NT2/D1 (cell line): ENCODE results near the gene CALCR.

ENCODE experiments used
- DNase-seq: peaks from one replicate; pipeline ENCODE4 v3.0.0-alpha.2; 2011; ENCODE audit warnings: low read depth, low spot score
- H3K27me3 ChIP-seq: 2 replicates; pipeline ENCODE4 v1.6.0; 2011; ENCODE audit warnings: mild to moderate bottlenecking; ENCODE audit not compliant: insufficient read length, insufficient read depth
- H3K36me3 ChIP-seq: 2 replicates; pipeline ENCODE4 v1.6.1; 2011; ENCODE audit warnings: mild to moderate bottlenecking, low read length, mixed read lengths; ENCODE audit not compliant: insufficient read depth, insufficient read length
- H3K4me1 ChIP-seq: 2 replicates; pipeline ENCODE4 v1.5.1; 2011; ENCODE audit not compliant: insufficient read depth, insufficient read length
- H3K4me3 ChIP-seq: 2 replicates; pipeline ENCODE4 v1.5.1; 2011; ENCODE audit warnings: low read depth; ENCODE audit not compliant: insufficient read length
- H3K9ac ChIP-seq: 2 replicates; pipeline ENCODE4 v1.6.0; 2011; ENCODE audit warnings: low read depth; ENCODE audit not compliant: insufficient read length
- H3K9me3 ChIP-seq: 2 replicates; pipeline ENCODE4 v1.5.1; 2011; ENCODE audit warnings: mild to moderate bottlenecking, low read length; ENCODE audit not compliant: insufficient read depth
- SUZ12 ChIP-seq: IDR thresholded peaks from 2 replicates; pipeline ENCODE4 v1.6.1; 2011; ENCODE audit not compliant: insufficient read length, insufficient read depth; ENCODE audit errors: extremely low read depth
- YY1 ChIP-seq: IDR thresholded peaks from 2 replicates; pipeline ENCODE4 v1.6.1; 2011; ENCODE audit not compliant: insufficient read length, insufficient read depth
- ZNF274 ChIP-seq: IDR thresholded peaks from 2 replicates; pipeline ENCODE4 v1.6.1; 2011; ENCODE audit warnings: mild to moderate bottlenecking, low read depth, low read length

Gene CALCR

GRCh38 chr7:93475811-93476210, 98.7 kb downstream of the CALCR start:
- no peak for DNase-seq
- TF ChIP-seq SUZ12 (no peak), ZNF274 (no peak), YY1 (no peak)
- no peaks in the 10 kb centered on the region for H3K36me3 ChIP-seq
- no peak overlapping the region for H3K9ac ChIP-seq
- H3K4me3 ChIP-seq = no peak overlapping the region
- H3K27me3 ChIP-seq = no peaks in the 10 kb centered on the region
- H3K4me1 ChIP-seq = no peaks in the 10 kb centered on the region
- no peaks in the 10 kb centered on the region for H3K9me3 ChIP-seq

- no peaks in the 10 kb centered on the region for H3K4me1 ChIP-seq
- no peaks in the 10 kb centered on the region for H3K36me3 ChIP-seq
- no peaks in the 10 kb centered on the region for H3K27me3 ChIP-seq
- no peak for TF ChIP-seq SUZ12
- TF ChIP-seq YY1 = no peak
- TF ChIP-seq ZNF274 = no peak
- no peak overlapping the region for H3K9ac ChIP-seq
- H3K9me3 ChIP-seq = no peaks in the 10 kb centered on the region
- no peak overlapping the region for H3K4me3 ChIP-seq
- no peak for DNase-seq
Measured at GRCh38 chr7:93471456-93471855, 103.1 kb downstream of the CALCR start.

GRCh38 chr7:93463764-93464163, 110.8 kb downstream of the CALCR start:
- TF ChIP-seq ZNF274 (no peak), YY1 (no peak), SUZ12 (no peak)
- no peaks in the 10 kb centered on the region for H3K27me3 ChIP-seq
- no peak overlapping the region for H3K9ac ChIP-seq
- H3K4me3 ChIP-seq = no peak overlapping the region
- H3K36me3 ChIP-seq = no peaks in the 10 kb centered on the region
- DNase-seq = no peak
- no peaks in the 10 kb centered on the region for H3K4me1 ChIP-seq
- no peaks in the 10 kb centered on the region for H3K9me3 ChIP-seq

GRCh38 chr7:93461350-93461749, 113.2 kb downstream of the CALCR start:
- Histone ChIP-seq H3K4me1 (no peaks in the 10 kb centered on the region), H3K36me3 (no peaks in the 10 kb centered on the region), H3K9ac (no peak overlapping the region), H3K9me3 (no peaks in the 10 kb centered on the region), H3K27me3 (no peaks in the 10 kb centered on the region), H3K4me3 (no peak overlapping the region)
- no peak for TF ChIP-seq ZNF274
- no peak for TF ChIP-seq SUZ12
- no peak for TF ChIP-seq YY1
- DNase-seq = no peak

- no peak for DNase-seq
- Histone ChIP-seq H3K4me1 (no peaks in the 10 kb centered on the region), H3K4me3 (no peak overlapping the region), H3K9me3 (no peaks in the 10 kb centered on the region), H3K9ac (no peak overlapping the region), H3K36me3 (no peaks in the 10 kb centered on the region), H3K27me3 (no peaks in the 10 kb centered on the region)
- no peak for TF ChIP-seq SUZ12
- TF ChIP-seq ZNF274 = no peak
- TF ChIP-seq YY1 = no peak
Measured at GRCh38 chr7:93453262-93453661, 121.3 kb downstream of the CALCR start.

- Histone ChIP-seq H3K27me3 (no peaks in the 10 kb centered on the region), H3K4me3 (no peak overlapping the region), H3K9ac (no peak overlapping the region), H3K9me3 (no peaks in the 10 kb centered on the region), H3K4me1 (no peaks in the 10 kb centered on the region), H3K36me3 (no peaks in the 10 kb centered on the region)
- DNase-seq = no peak
- TF ChIP-seq SUZ12 (no peak), YY1 (no peak), ZNF274 (no peak)
Measured at GRCh38 chr7:93448176-93448575, 126.3 kb downstream of the CALCR start.

- no peaks in the 10 kb centered on the region for H3K27me3 ChIP-seq
- no peaks in the 10 kb centered on the region for H3K4me1 ChIP-seq
- no peaks in the 10 kb centered on the region for H3K9me3 ChIP-seq
- no peaks in the 10 kb centered on the region for H3K36me3 ChIP-seq
- H3K9ac ChIP-seq = no peak overlapping the region
- TF ChIP-seq YY1 = no peak
- no peak for TF ChIP-seq ZNF274
- TF ChIP-seq SUZ12 = no peak
- no peak overlapping the region for H3K4me3 ChIP-seq
- no peak for DNase-seq
Measured at GRCh38 chr7:93447509-93447908, 127.0 kb downstream of the CALCR start.
